Thyroid gland (tissue), 4 donors: ENCODE results near the gene DNAJC16. TPM values are rescaled to one million over a fixed set of nuclear protein-coding genes. Genes with fewer than 3 reads are reported as not detected.
"Not testable (repeated sequence)": the region's sequence is repeated elsewhere in the genome, so short reads cannot be mapped to it uniquely, and the experiment has no call there.

Experiments
- DNase-seq, 2 donors: peaks; one replicate each; pipeline ENCODE4 v3.0.0-alpha.2; 2019
- H3K27ac ChIP-seq, 3 donors: fragments of 200-600 bp; sonication (generic); 1 replicate in 2 of 3; 2 replicates in 1 of 3; pipeline ENCODE4 v1.5.1; 2016 to 2019; ENCODE audit warnings: mild to moderate bottlenecking in 1 of 3, moderate library complexity in 1 of 3
- H3K27me3 ChIP-seq: fragments of 200-600 bp; sonication (generic); one replicate; pipeline ENCODE4 v1.5.1; 2019
- H3K36me3 ChIP-seq, 2 donors: fragments of 200-600 bp; sonication (generic); one replicate each; pipeline ENCODE4 v1.5.1; 2016 to 2019
- H3K4me1 ChIP-seq, 2 donors: fragments of 200-600 bp; sonication (generic); one replicate each; pipeline ENCODE4 v1.5.1; 2017 to 2019
- H3K4me3 ChIP-seq, 3 donors: fragments of 200-600 bp; sonication (generic); replicated peaks in 1 of 3; 1 replicate in 2 of 3; 2 replicates in 1 of 3; pipeline ENCODE4 v1.5.1; 2016; ENCODE audit warnings: mild to moderate bottlenecking in 1 of 3
- H3K9me3 ChIP-seq: fragments of 200-600 bp; sonication (generic); one replicate; pipeline ENCODE4 v1.5.1; 2017
- CTCF ChIP-seq, 6 experiments: fragments of 200-600 bp in 3 of 6; fragments of 450-650 bp in 3 of 6; sonication (generic) in 3 of 6; IDR thresholded peaks; one replicate each; pipeline ENCODE4 v1.5.1; 2016 to 2019; ENCODE audit warnings: antibody characterized with exemption in 6 of 6, mild to moderate bottlenecking in 2 of 6, inconsistent platforms in 1 of 6, moderate library complexity in 1 of 6
- POLR2A ChIP-seq, 2 donors: fragments of 450-650 bp; IDR thresholded peaks; one replicate each; pipeline ENCODE4 v1.6.1; 2017; ENCODE audit warnings: antibody characterized with exemption in 2 of 2, mild to moderate bottlenecking in 2 of 2, moderate library complexity in 1 of 2
- WGBS, 2 donors: methylation state at CpG; one replicate each; pipeline ENCODE4 v1.1.5; 2017; 5-methylcytosine and 5-hydroxymethylcytosine counted together
- intact Hi-C: fragments of 100-400 bp; cut with DNase I; formaldehyde crosslinking; loops from one replicate; pipeline ENCODE4 v1.15.1; 2023
- total RNA-seq, 4 donors: library from RNA; depleted of rRNA; stranded (reverse); fragments of >200 nt; gene quantifications; one replicate each; pipeline ENCODE4 v1.2.3, GENCODE V29; 2016

DNAJC16 gene
- total RNA-seq, 4 donors from 2014 or later, result 24.3 to 46.8 (median 29.7) TPM

DNA sequence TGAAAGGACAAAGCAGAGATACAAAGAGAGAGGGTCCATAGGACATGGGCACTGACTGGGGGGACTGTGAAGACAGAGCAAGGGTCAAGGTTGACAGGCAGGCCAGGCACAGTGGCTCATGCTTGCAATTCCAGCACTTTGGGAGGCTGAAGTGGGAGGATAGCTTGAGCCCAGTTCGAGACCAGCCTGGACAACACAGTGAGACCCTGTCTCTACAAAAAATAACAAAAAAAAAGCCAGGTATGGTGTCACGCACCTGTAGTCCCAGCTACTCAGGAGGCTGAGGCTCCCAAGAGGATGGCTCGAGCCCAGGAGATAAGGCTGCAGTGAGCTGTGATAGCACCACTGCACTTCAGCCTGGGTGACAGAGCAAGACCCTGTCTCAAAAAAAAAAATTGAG, 7.0 kb upstream of the DNAJC16 start:
- intact Hi-C loops, result no loop called here
- DNase-seq, result no peak
- TF ChIP-seq POLR2A (IDR thresholded peaks at IDR 0.05) (no peak), CTCF (IDR thresholded peaks at IDR 0.05) (no peak)

DNA sequence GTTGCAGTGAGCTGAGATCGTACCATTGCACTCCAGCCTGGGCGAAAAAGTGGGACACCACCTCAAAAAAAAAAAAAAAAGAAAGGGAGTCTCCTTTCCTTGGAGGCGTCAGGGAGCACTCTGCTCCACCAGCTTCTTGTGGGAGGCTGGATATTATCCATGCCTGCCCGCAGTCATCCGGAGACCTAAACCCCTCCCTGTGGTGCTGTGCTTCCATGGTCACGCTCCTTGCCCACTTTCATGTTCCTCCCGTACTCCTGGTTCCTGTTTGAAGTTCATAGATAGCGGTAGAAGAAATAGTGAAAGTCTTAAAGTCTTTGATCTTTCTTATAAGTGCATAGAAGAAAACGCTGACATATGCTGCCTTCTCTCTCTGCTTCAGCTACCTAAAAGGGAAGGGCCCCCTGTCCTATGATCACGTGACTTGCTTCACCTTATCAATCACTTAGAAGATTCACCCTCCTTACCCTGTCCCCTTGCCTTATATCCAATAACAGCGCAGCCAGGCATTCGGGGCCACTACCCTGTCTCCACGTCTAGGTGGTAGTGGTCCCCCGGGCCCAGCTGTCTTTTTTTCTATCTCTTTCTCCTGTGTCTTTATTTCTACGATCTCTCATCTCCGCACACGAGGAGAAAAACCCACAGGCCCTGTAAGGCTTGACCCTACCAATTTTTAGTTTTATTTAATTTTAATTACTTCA, 5.3 kb upstream of the DNAJC16 start:
- H3K4me1 ChIP-seq, result peaks cover 16 to 27% of the 10 kb centered on the region in 2 donors
- H3K27ac ChIP-seq, H3K9me3 ChIP-seq, intact Hi-C loops, H3K36me3 ChIP-seq, H3K4me3 ChIP-seq, H3K27me3 ChIP-seq: not testable (repeated sequence)
- 77% methylated on average over 17 of the region's 17 CpGs for WGBS, 2 donors
- DNase-seq, result peak; percentile 63 to 64

More for the DNA sequence above, 7.0 kb upstream of the DNAJC16 start:
- H3K4me1 ChIP-seq, result peaks cover 6 to 18% of the 10 kb centered on the region in 2 donors
- no peak overlapping the region for H3K27ac ChIP-seq
- H3K4me3 ChIP-seq, result no peak overlapping the region
- no peaks in the 10 kb centered on the region for H3K27me3 ChIP-seq
- H3K36me3 ChIP-seq, result peaks cover 0 to 5% of the 10 kb centered on the region in 2 donors
- WGBS, 2 donors, result 89 to 96% methylated on average over 3 of the region's 3 CpGs
- no peaks in the 10 kb centered on the region for H3K9me3 ChIP-seq

- peaks cover 0 to 4% of the 10 kb centered on the region in 2 donors for H3K36me3 ChIP-seq
- H3K4me1 ChIP-seq, result peaks cover 20 to 28% of the 10 kb centered on the region in 2 donors
- H3K27me3 ChIP-seq, result no peaks in the 10 kb centered on the region
- TF ChIP-seq POLR2A (IDR thresholded peaks at IDR 0.05) (no peak), CTCF (IDR thresholded peaks at IDR 0.05) (no peak)
- H3K9me3 ChIP-seq, result no peaks in the 10 kb centered on the region
- no peak overlapping the region for H3K27ac ChIP-seq
- H3K4me3 ChIP-seq, result no peak overlapping the region
- 93 to 98% methylated on average over 4 of the region's 4 CpGs for WGBS, 2 donors
- intact Hi-C loops, result no loop called here
- no peak for DNase-seq
These were observed 4.1 kb upstream of the DNAJC16 start for GRCh38 chr1:15522551-15522950.

DNA sequence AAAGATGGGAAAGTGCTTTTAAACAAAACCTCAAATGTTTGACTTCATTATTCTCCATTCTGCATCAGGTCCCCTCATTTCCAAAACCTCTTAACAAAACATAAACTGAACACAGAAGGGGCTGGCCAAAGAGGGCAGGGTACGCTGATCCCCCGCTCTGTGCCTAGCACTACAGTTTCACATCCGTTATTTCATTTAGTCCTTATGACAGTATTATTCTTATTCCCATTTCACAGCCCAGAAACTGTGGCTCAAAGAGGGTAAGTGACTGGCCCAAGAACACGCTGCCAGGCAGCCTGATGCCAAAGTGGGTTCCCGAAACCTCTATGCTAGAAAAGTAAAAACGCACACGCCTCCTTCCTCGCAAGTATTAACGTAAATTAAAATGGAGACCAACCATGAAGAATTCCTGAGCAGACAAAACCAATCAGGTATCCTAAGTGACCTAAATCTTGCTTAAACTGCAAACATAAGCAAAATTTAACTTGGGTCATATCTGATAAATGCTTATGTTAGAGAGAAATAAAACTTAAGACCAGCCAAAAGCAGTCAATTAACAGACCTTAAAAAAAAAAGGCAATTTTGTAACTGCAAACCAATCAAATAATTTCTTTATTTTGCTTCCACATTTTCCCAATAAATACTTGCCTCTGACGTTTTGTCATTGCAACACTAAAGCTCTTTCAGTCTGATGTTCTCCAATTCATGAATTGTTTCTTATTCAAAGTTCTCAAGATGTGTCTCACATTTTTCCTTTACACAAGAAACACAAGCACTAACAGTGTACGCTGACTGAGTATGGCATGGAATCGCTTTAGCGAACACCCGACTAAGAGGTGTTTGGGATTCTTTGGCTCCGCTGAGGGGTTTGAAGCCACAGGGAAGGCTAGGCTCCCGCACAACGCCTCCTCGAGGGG, 3.3 kb upstream of the DNAJC16 start:
- Histone ChIP-seq H3K4me1 (peaks cover 28 to 35% of the 10 kb centered on the region in 2 donors), H3K27ac (peak overlapping the region; percentile 5 to 98 (median 94)), H3K4me3 (peak overlapping the region; percentile 5 to 65 (median 58)), H3K9me3 (no peaks in the 10 kb centered on the region), H3K27me3 (no peaks in the 10 kb centered on the region), H3K36me3 (no peaks in the 10 kb centered on the region)
- 41 to 45% methylated on average over 16 to 18 of the region's 18 CpGs for WGBS, 2 donors
- no peak for DNase-seq
- TF ChIP-seq CTCF (IDR thresholded peaks at IDR 0.05) (no peak), POLR2A (IDR thresholded peaks at IDR 0.05) (no peak)
- intact Hi-C loops, result no loop called here

- peaks cover 28 to 35% of the 10 kb centered on the region in 2 donors for H3K4me1 ChIP-seq
- 0 to 5% methylated on average over 4 to 7 of the region's 27 CpGs for WGBS, 2 donors
- peak within 1 kb of the TSS; percentile 94 to 99 (median 98) for H3K27ac ChIP-seq
- DNase-seq, result no peak
- TF ChIP-seq POLR2A (IDR thresholded peaks at IDR 0.05) (peak in 1 of 2 donors; percentile 78), CTCF (IDR thresholded peaks at IDR 0.05) (no peak)
- H3K9me3 ChIP-seq, result no peaks in the 10 kb centered on the region
- intact Hi-C loops, result no loop called here
- H3K4me3 ChIP-seq, result peak within 1 kb of the TSS; percentile 5 to 65 (median 58)
- no peaks in the 10 kb centered on the region for H3K27me3 ChIP-seq
- H3K36me3 ChIP-seq, result no peaks in the 10 kb centered on the region
These were observed 2.7 kb upstream of the DNAJC16 start, which contains the start of gene CASP9 for GRCh38 chr1:15524021-15524282. Gene CASP9 (minus strand): TSS chr1:15524215. CDS start chr1:15524200, 15 bp downstream.
